Stomach (tissue), 4 donors: ENCODE results near the gene ADAM22.

Experiments
- POLR2A ChIP-seq, 4 donors: fragments of 450-650 bp; IDR thresholded peaks; one replicate each; pipeline ENCODE4 v1.6.1; 2016; ENCODE audit warnings: antibody characterized with exemption in 4 of 4, control low read depth in 2 of 4, mild to moderate bottlenecking in 1 of 4, moderate library complexity in 1 of 4
- POLR2AphosphoS5 ChIP-seq, 3 donors: sonication (generic); formaldehyde crosslinking; IDR thresholded peaks; one replicate each; pipeline ENCODE4 v1.6.1; 2016; ENCODE audit warnings: antibody characterized with exemption in 3 of 3
- TF ChIP-seq, protein P1 (sequence below), 7 experiments: fragments of 450-650 bp in 4 of 7; fragments of 200-600 bp in 3 of 7; sonication (generic) in 3 of 7; IDR thresholded peaks; one replicate each; pipeline ENCODE4 v1.5.1; 2016 to 2019; ENCODE audit warnings: antibody characterized with exemption in 7 of 7, control low read depth in 2 of 7, mild to moderate bottlenecking in 1 of 7

DNA sequence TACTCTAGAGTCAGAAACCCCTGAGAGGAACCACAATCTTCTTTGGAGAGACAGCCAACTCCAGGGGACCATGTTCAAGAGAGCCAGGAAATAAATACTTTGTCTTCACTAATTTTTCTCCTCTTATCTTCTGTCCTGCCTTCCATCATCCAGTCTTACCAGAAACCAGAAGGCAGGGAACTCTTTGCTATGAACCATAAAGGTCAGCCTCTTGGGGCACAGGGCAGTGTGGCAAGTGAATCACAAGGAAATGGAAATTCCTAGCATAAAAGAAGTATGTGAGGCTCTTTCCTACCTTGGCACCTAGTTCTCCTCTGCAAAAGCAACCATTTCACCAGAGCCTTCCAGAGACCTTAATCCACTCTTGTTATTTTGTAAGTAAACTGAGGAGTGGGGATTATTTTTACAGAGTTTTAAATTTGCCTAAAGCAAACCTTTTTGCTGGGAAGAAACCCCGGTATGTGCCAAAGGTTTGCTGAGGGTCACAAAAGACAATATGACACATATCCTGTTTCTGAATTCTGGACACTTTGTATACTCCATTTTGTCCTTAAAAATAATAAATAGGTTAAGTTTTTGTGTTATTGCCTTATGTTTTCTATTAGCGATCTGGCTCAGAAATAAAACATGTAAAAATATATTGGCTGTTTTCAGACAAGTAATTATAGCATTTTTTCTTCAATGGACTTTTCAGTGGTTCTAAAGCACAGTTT, 87.1 kb downstream of the ADAM22 start:
- TF ChIP-seq, protein P1, sequence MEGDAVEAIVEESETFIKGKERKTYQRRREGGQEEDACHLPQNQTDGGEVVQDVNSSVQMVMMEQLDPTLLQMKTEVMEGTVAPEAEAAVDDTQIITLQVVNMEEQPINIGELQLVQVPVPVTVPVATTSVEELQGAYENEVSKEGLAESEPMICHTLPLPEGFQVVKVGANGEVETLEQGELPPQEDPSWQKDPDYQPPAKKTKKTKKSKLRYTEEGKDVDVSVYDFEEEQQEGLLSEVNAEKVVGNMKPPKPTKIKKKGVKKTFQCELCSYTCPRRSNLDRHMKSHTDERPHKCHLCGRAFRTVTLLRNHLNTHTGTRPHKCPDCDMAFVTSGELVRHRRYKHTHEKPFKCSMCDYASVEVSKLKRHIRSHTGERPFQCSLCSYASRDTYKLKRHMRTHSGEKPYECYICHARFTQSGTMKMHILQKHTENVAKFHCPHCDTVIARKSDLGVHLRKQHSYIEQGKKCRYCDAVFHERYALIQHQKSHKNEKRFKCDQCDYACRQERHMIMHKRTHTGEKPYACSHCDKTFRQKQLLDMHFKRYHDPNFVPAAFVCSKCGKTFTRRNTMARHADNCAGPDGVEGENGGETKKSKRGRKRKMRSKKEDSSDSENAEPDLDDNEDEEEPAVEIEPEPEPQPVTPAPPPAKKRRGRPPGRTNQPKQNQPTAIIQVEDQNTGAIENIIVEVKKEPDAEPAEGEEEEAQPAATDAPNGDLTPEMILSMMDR (IDR thresholded peaks at IDR 0.05), result no peak
- TF ChIP-seq POLR2A (IDR thresholded peaks at IDR 0.05) (no peak), POLR2AphosphoS5 (IDR thresholded peaks at IDR 0.05) (no peak)
